Hindlimb muscle (tissue), 1 donor: ENCODE data around the gene RECQL5. TPM values are rescaled to one million over a fixed set of nuclear protein-coding genes. Genes with fewer than 3 reads are reported as not detected.
"Not testable (repeated sequence)": the region's sequence is repeated elsewhere in the genome, so short reads cannot be mapped to it uniquely, and the experiment has no call there.

Experiments used
- DNase-seq: peaks from one replicate; pipeline ENCODE4 v3.0.0-alpha.2; 2013
- polyA plus RNA-seq: library from polyadenylated mRNA; unstranded; fragments of 120-200 nt; gene quantifications from one replicate; pipeline ENCODE4 v1.2.1, GENCODE V29; 2013; ENCODE audit not compliant: insufficient read length

Gene RECQL5
- polyA plus RNA-seq, 1 donor = 19.4 TPM

- no peak for DNase-seq
These were observed 52.2 kb downstream of the RECQL5 start for GRCh38 chr17:75614556-75615270.

GRCh38 chr17:75614006-75614405 lies 52.9 kb downstream of the RECQL5 start:
- DNase-seq = no peak

- DNase-seq = no peak
These were observed 53.9 kb downstream of the RECQL5 start for GRCh38 chr17:75612906-75613626.

DNA sequence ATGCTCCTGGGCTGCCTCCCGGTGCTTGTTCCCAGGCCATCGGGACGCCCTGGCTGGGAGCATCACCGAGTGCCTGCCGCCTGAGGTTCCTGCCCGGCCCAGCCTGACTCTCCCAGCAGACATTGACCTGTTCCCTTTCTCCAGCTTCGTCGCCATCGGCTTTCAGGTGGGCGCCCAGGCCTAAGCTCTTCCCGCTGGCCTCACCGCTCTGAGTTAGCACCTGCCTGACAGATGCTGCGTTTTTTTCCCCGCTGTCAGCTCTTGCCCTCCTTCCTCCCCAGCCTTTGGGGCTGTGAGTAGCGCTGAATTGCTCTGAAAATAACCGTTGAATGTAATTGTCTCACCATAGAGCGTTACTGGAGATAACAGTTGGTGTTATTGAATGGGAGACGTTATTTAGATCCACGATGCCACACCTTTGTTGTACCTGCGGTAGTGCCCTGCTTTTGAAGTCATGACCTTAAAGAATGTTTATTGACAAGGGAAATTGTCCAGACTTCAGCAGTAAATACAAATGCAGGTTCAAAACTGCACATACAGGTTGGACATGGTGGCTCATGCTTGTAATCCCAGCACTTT lies 55.0 kb downstream of the RECQL5 start:
- DNase-seq = no peak

- no peak for DNase-seq
These were observed 56.6 kb downstream of the RECQL5 start for GRCh38 chr17:75610103-75610984.

DNA sequence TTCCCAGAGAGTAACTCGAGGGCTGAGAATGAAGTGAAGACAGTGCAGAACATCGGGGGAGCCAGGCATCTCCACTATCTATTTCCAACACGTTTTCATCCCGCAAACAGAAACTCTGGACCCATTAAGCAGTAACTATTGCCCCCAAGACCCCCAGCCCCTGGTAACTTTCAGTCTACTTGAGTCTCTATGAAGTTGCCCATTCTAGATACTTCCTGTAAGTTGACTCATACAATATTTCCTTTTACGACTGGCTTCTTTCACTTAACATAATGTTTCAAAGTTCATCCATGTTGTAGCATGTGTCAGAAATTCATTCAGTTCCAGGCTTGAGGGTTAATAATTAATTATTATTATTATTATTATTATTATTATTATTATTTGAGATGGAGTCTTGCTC lies 59.9 kb downstream of the RECQL5 start:
- no peak for DNase-seq

- no peak for DNase-seq
These were observed 61.2 kb downstream of the RECQL5 start for GRCh38 chr17:75605790-75606189.

DNA sequence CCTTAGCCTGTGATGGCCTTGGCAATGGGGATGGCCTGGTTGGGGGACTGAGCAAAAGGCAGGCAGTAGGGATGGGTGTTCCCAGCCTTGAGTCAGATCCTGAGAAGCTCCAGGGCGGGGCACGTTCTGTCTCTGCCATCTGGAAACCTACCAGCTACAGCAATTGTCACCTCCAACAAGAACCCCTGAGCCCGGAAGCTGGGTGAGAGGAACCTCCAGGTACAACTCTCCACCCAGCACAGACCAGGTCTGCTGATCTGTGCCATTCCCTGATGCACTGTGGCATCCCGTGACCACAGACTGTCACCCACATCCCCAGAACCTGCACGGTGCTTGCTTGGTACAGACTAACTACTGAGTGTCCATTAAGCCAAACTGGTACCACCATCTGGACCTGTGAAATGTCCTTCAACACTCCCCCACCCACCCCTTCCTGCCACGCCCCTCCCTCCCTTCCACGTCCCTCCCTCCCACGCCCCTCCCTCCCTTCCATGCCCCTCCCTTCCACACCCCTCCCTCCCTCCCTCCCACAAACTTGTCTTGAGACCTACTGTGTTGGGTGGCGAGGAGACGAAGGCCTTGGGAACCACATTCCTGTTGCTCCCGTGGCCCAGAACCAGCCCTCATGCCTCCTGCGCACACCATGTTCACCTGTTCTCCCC lies 62.8 kb downstream of the RECQL5 start:
- DNase-seq = no peak

DNA sequence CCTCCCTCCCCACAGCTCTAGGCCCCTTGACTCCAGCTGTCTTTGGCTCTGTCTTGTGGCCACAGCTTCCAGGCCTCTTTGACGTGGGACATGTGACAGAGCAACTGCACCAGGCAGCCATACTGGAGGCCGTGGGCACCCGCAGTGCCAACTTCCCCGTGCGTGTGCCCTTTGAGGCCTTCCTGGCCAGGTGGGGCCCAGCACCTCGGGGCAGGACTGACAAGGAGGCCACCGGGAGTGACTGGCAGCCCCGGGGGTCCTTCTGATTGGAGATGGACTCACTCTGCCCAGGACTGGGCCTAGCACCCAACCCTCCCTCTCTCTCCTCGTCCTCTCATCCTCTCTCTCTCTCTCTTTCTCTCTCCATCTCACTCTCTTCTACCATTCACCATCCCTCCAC lies 63.8 kb downstream of the RECQL5 start:
- DNase-seq = no peak

DNA sequence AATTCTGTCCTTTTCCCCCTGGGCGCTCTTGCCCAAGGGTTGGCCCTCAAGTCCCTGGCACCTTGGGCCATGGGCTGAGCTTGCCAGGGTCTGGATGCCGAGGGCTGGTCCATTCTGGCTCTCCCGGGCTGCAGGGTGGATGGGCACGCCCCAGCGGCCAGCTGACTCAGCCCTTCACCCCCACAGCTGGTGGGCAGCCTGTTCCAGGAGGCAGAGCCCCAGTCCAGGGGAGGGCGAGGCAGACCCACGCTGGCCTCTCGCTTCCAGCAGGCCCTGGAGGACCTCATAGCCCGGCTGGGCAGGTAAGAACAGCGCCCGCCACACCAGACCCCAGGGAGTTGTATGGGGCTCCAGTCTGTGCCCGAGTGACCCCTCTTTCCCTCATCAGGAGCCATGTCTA lies 64.3 kb downstream of the RECQL5 start:
- no peak for DNase-seq

GRCh38 chr17:75601057-75601987 lies 65.6 kb downstream of the RECQL5 start:
- DNase-seq = no peak

DNA sequence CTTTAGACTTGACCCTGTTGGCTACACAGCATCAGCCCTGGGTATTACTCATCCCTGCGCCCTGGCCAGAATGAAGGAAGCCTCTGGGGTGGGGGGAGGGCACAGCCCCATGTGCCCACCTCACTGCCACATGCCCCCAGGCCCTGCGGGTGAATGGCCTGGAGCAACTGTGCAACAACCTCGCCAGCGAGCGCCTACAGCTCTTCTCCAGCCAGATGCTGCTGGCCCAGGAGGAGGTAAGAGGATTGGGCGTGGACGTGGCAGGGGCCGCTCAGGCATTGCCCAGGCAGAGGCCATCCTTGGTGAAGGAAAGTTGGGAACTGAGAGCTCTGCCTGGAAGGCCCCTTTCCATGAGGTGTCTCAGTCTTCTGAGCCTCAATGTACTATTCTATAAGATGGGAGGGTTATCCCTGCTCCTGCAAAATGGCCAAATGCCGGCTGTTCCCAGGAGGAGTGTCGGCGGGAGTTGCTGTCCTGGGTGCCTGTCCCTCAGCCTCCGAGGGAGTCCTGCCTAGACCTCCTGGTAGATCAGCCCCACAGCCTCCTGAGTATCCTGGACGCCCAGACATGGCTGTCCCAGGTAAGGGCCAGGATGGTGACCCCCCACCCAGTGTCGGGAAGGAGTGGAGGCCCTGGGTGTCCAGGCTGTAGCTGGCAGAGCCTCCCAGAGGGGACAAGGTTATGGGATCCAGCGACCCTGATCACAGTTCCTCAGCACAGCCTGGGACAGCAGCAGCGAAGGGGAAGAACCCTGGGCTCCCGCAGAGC lies 70.5 kb downstream of the RECQL5 start:
- DNase-seq = no peak

DNA sequence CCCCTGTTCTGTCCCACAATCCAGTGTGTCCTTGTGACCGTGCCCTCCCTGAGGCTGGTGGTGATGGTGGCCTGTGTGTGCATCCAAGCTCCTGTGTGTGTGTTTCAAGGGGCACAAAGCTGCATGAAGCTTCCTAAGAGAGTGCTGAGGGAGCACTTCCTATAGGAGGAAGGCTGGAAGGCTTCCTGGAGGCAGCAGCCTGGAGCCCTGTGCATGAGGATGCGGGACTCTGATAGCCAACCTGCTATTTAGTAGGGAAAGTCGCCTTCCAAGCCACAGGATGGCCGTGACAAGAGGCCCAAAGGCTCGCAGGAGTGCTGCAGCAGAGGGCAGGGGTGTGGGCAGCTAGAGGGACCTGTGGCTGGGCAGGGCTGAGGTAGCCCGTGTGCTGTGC lies 71.0 kb downstream of the RECQL5 start:
- DNase-seq = no peak

DNA sequence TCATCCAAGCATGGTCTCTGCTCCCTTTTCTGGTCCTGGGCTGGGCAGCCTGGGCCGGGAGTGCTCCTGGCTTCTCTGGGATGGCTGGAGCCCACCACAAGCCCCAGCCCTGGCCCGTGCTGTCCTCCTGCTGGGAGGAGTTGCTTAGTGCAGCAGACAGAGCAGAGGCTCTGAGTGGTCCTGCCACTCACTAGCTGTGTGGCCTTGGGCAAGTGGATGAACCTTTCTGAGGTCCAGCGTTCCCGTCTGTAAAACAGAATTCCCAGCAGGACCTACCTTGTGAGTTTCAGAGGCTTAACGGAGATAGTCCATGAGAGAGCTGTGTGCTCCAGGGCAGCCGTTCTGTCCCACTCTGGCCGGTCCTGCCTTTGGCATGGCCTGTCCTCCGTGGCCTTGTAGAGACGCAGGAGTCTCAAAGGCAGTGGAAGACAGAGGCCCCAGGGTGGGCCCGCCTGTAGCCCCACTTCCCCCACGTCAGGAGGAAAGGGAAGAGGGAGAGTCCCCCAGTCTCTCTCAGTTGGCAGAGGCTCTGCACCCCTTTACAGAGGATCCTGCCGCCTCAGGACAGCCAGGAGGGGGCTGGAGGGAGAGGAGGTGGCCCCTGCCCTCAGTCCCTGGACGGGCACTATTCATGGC lies 71.6 kb downstream of the RECQL5 start:
- no peak for DNase-seq

DNA sequence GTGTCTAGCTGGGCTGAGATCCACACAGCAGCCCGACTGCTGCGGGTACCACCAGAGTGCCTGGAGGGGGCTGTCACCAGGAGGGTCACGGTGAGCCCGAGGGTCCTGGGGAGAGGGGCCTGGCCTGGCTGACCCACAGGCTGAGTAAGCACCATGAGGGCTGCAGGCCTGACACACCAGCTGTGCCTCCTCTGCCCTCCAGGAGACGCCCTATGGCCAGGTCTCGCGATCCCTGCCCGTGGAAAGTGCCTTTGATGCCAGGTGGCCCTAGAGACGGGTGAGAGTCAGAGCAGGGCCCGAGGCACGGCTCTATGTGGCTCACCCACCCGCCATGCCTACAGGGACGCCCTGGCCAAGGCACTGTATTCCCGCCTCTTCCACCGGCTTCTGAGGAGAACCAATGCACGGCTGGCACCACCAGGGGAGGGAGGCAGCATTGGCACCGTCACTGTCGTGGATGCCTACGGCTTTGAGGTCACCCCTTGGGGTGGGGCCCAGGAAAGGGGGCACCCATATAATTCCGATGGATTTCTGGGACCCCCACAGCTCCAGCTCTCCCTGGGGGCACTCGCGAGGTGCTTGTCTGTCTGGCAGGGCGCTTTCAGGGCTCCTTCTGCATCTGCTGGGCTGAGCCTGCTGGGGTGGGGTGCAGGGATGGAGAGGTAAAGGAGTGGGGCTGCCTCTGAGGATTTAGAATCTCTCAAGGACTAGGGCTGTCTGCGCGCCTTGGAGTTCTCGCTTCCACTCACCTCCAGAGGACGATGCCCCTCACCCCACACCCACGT lies 72.3 kb downstream of the RECQL5 start:
- DNase-seq = no peak

- DNase-seq = not testable (repeated sequence)
These were observed 73.5 kb downstream of the RECQL5 start for GRCh38 chr17:75593430-75593829.

DNA sequence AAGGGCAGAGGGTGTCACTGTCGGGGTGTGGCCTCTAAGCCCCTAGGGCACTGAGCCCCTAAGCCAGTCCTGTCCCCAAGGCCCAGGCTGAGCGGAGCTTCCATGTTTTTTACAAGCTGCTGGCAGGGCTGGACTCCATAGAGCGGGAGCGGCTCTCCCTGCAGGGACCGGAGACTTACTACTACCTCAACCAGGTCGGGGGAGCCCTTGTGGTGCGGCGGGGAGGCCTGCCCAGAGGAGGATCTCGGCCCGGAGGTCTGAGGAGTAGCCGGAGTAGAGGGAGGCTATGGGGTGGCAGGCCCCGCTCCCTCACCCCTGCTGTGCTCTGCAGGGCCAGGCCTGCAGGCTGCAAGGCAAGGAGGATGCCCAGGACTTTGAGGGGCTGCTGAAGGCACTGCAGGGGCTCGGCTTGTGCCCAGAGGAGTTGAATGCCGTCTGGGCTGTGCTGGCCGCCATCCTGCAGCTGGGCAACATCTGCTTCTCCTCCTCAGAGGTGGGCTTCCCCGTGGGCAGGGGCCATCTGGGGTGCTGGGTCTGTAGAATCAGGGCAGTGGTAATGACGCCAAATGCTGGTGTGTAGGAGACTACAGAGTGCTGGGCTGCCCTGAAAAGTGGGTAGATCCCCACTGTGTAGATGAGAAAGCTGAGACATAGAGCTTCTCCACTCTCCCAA lies 74.5 kb downstream of the RECQL5 start:
- DNase-seq = no peak

- no peak for DNase-seq
These were observed 75.1 kb downstream of the RECQL5 start for GRCh38 chr17:75591722-75592302.
